CD4-positive, alpha-beta T cell treated with Interleukin-12 subunit alpha and Interleukin-12 subunit beta, for 1 hour (primary cell): ENCODE results near the gene RBP3.

Source experiments
- DNase-seq: peaks from one replicate; pipeline ENCODE4 v3.0.0-alpha.2; 2020

RBP3 gene

GRCh38 chr10:47359626-47360418 lies 11.7 kb downstream of the RBP3 start:
- DNase-seq = no peak

GRCh38 chr10:47360419-47361040 lies 12.4 kb downstream of the RBP3 start:
- DNase-seq = no peak

GRCh38 chr10:47361293-47361692 lies 13.1 kb downstream of the RBP3 start:
- peak; percentile 19 for DNase-seq

GRCh38 chr10:47362199-47362598 lies 14.0 kb downstream of the RBP3 start:
- DNase-seq = no peak

GRCh38 chr10:47363781-47364180 lies 15.6 kb downstream of the RBP3 start:
- DNase-seq = no peak

GRCh38 chr10:47364366-47364765 lies 16.2 kb downstream of the RBP3 start:
- no peak for DNase-seq

GRCh38 chr10:47364911-47365310 lies 16.7 kb downstream of the RBP3 start:
- DNase-seq = no peak

- DNase-seq = no peak
Measured at GRCh38 chr10:47365431-47366180, 17.4 kb downstream of the RBP3 start.

- no peak for DNase-seq
Measured at GRCh38 chr10:47366181-47366631, 18.0 kb downstream of the RBP3 start.

- DNase-seq = no peak
Measured at GRCh38 chr10:47366731-47367460, 18.7 kb downstream of the RBP3 start.

- no peak for DNase-seq
Measured at GRCh38 chr10:47367646-47368045, 19.5 kb downstream of the RBP3 start.

GRCh38 chr10:47368431-47369180 lies 20.4 kb downstream of the RBP3 start:
- no peak for DNase-seq

- no peak for DNase-seq
Measured at GRCh38 chr10:47369251-47369894, 21.2 kb downstream of the RBP3 start.

- no peak for DNase-seq
Measured at GRCh38 chr10:47370015-47370767, 22.0 kb downstream of the RBP3 start.

- no peak for DNase-seq
Measured at GRCh38 chr10:47370878-47371277, 22.7 kb downstream of the RBP3 start.

- no peak for DNase-seq
Measured at GRCh38 chr10:47371629-47372485, 23.7 kb downstream of the RBP3 start.

- no peak for DNase-seq
Measured at GRCh38 chr10:47372726-47373125, 24.6 kb downstream of the RBP3 start.

GRCh38 chr10:47374611-47375536 lies 26.7 kb downstream of the RBP3 start:
- no peak for DNase-seq
